ENCODE measurements around the gene LTB. TPM values are rescaled to one million over a fixed set of nuclear protein-coding genes. Genes with fewer than 3 reads are reported as not detected.

Gene LTB
- total and polyA plus RNA-seq, 2 donors (not counting 3 experiments of a cell fraction or from before 2014, with no cell fraction given), result 1.2 to 2.1 TPM

DNA sequence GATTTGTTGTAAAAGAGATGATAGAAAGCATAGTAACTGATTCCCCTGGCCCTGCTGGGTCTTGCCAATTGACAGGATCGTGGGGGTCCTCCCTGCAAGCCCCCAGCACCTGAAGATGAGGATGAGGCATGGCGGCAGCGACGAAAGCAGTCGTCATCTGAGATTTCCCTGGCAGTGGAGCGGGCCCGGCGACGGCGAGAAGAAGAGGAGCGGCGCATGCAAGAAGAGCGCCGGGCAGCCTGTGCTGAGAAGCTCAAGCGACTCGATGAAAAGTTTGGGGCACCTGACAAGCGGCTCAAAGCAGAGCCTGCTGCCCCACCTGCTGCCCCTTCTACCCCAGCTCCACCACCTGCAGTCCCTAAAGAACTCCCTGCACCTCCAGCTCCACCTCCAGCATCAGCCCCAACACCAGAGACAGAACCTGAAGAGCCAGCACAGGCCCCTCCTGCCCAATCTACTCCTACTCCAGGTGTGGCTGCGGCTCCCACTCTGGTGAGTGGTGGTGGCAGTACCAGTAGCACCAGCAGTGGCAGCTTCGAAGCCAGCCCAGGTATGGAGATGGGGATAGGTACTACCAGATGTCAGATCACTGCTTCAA, 45.6 kb upstream of the LTB start:
- DNase-seq (ENCODE audit: low read depth, low spot score) (no peak), FAIRE-seq (no peak)
- peaks cover under 1% of the 10 kb centered on the region for H3K4me1 ChIP-seq (ENCODE audit: control insufficient read depth, extremely low read depth, insufficient read depth, low read length)
- BruUV-seq (replicated peaks), result no TSS peak
- H3K36me3 ChIP-seq (ENCODE audit: control insufficient read depth in 2 of 2, extremely low read depth in 1 of 2, insufficient read depth in 2 of 2, low read length in 2 of 2), result peaks cover 48 to 80% of the 10 kb centered on the region in 2 experiments
- intact Hi-C loops (cut with micrococcal nuclease), result no loop called here
- no peaks in the 10 kb centered on the region for H3K9me1 ChIP-seq (replicated peaks; ENCODE audit: control insufficient read depth, extremely low read depth, insufficient read depth, low read length)
- H3K4me3 ChIP-seq (replicated peaks in 1 of 3; ENCODE audit: insufficient read depth in 1 of 3, low read depth in 1 of 3, low read length in 3 of 3), result no peak overlapping the region
- dilution Hi-C loops (cut with MboI; ENCODE audit: extremely low pct_ligation_motif_present, low sequenced_read_pairs), result no loop called here
- peaks cover 54% of the 10 kb centered on the region for H3K79me2 ChIP-seq (ENCODE audit: control insufficient read depth, insufficient read depth, low read length)
- ChIA-PET POLR2A (no interaction called here), CTCF (interaction anchor here (1.2 to 2.4 kb wide), 2 partner anchors 11 to 24 kb away, joined by 4 to 5 read pairs; partner anchors contain the start of gene BAG6)
- TF ChIP-seq, protein P1, sequence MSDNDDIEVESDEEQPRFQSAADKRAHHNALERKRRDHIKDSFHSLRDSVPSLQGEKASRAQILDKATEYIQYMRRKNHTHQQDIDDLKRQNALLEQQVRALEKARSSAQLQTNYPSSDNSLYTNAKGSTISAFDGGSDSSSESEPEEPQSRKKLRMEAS (IDR thresholded peaks at IDR 0.05; ENCODE audit: insufficient read depth, insufficient read length), result no peak
- TF ChIP-seq MYC (IDR thresholded peaks at IDR 0.05; ENCODE audit: low read depth, low read length) (no peak), POLR2A (IDR thresholded peaks at IDR 0.05; ENCODE audit: low read depth, low read length) (no peak), JUN (IDR thresholded peaks at IDR 0.05; ENCODE audit: borderline replicate concordance, insufficient read depth, insufficient read length, low read depth) (no peak), FOS (IDR thresholded peaks at IDR 0.05; ENCODE audit: borderline replicate concordance, insufficient read depth, low read length) (no peak), GATA2 (IDR thresholded peaks at IDR 0.05; ENCODE audit: insufficient read depth, insufficient read length, low read depth, low read length) (no peak), POLR2AphosphoS5 (IDR thresholded peaks at IDR 0.05; ENCODE audit: insufficient read depth, low read depth, low read length) (no peak), EZH2 (IDR thresholded peaks at IDR 0.05; ENCODE audit: borderline replicate concordance, low read depth, low read length, severe bottlenecking) (no peak)
- TF ChIP-seq, protein P2, sequence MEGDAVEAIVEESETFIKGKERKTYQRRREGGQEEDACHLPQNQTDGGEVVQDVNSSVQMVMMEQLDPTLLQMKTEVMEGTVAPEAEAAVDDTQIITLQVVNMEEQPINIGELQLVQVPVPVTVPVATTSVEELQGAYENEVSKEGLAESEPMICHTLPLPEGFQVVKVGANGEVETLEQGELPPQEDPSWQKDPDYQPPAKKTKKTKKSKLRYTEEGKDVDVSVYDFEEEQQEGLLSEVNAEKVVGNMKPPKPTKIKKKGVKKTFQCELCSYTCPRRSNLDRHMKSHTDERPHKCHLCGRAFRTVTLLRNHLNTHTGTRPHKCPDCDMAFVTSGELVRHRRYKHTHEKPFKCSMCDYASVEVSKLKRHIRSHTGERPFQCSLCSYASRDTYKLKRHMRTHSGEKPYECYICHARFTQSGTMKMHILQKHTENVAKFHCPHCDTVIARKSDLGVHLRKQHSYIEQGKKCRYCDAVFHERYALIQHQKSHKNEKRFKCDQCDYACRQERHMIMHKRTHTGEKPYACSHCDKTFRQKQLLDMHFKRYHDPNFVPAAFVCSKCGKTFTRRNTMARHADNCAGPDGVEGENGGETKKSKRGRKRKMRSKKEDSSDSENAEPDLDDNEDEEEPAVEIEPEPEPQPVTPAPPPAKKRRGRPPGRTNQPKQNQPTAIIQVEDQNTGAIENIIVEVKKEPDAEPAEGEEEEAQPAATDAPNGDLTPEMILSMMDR (IDR thresholded peaks at IDR 0.05; ENCODE audit: extremely low read depth in 1 of 2, insufficient read depth in 1 of 2, low read depth in 1 of 2, low read length in 2 of 2), result no peak
- no peaks in the 10 kb centered on the region for H3K9me3 ChIP-seq (replicated peaks; ENCODE audit: control insufficient read depth, insufficient read depth, low read length)
- H4K20me1 ChIP-seq (replicated peaks; ENCODE audit: control insufficient read depth, extremely low read depth, insufficient read depth, low read length), result no peaks in the 10 kb centered on the region
- H2AFZ ChIP-seq (ENCODE audit: low read depth, low read length), result no peak overlapping the region
- H3K27ac ChIP-seq (ENCODE audit: insufficient read depth, low read depth, low read length), result no peak overlapping the region
- no peak overlapping the region for H3K4me2 ChIP-seq (ENCODE audit: insufficient read depth, low read length)
- H3K9ac ChIP-seq (replicated peaks; ENCODE audit: extremely low read depth, insufficient read depth, low read length), result no peak overlapping the region
- H3K27me3 ChIP-seq (ENCODE audit: control insufficient read depth in 2 of 2, insufficient read depth in 2 of 2, low read length in 2 of 2), result no peaks in the 10 kb centered on the region
